Astrocyte (in vitro differentiated cells and primary cell): ENCODE results near the gene CCZ1B.
"Not testable (repeated sequence)": the region's sequence is repeated elsewhere in the genome, so short reads cannot be mapped to it uniquely, and the experiment has no call there.

Source experiments
- EZH2 ChIP-seq: IDR thresholded peaks from 2 replicates; pipeline ENCODE4 v1.6.1; 2012; ENCODE audit warnings: mild to moderate bottlenecking, low read length, inconsistent platforms; ENCODE audit not compliant: insufficient read depth
- TF ChIP-seq, protein P1 (sequence below): IDR thresholded peaks from 2 replicates; pipeline ENCODE4 v1.5.1; 2011; ENCODE audit warnings: low read depth, mild to moderate bottlenecking, inconsistent platforms, low read length, moderate library complexity; ENCODE audit not compliant: insufficient read depth

DNA sequence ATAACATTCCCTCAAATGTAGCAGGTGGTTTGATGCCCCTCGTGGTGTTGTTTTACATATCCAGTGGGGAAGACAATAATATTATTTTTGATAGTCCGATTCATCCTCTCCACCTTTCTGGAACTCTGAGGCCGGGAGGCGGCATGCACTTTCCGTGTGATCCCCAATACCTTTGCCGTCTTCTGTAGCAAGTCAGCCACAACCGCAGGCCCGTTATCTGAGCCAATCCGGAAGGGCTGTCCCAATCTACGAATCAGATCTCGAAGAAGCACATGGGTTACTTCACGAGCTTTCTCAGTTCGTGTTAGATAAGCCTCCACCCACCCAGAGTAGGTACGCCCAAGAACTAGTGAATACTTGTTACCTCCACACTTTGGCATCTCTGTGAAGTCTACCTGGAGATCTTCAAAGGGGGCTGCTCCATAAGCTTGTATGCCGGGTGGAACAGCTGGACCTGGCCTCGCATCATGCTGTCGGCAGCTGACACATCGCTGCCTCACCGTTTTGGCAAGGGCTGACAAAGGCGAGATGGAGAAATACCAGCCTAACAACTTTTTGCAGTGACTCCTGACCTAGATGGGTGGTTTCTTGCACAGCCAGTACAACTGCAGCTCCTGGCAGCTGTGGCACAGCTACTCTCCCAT, 16.3 kb upstream of the CCZ1B start:
- TF ChIP-seq, protein P1, sequence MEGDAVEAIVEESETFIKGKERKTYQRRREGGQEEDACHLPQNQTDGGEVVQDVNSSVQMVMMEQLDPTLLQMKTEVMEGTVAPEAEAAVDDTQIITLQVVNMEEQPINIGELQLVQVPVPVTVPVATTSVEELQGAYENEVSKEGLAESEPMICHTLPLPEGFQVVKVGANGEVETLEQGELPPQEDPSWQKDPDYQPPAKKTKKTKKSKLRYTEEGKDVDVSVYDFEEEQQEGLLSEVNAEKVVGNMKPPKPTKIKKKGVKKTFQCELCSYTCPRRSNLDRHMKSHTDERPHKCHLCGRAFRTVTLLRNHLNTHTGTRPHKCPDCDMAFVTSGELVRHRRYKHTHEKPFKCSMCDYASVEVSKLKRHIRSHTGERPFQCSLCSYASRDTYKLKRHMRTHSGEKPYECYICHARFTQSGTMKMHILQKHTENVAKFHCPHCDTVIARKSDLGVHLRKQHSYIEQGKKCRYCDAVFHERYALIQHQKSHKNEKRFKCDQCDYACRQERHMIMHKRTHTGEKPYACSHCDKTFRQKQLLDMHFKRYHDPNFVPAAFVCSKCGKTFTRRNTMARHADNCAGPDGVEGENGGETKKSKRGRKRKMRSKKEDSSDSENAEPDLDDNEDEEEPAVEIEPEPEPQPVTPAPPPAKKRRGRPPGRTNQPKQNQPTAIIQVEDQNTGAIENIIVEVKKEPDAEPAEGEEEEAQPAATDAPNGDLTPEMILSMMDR, result not testable (repeated sequence)
- not testable (repeated sequence) for TF ChIP-seq EZH2
